Hepatocyte (in vitro differentiated cells): ENCODE measurements around the gene KCNQ2. TPM values are rescaled to one million over a fixed set of nuclear protein-coding genes. Genes with fewer than 3 reads are reported as not detected.
"Not testable (repeated sequence)": the region's sequence is repeated elsewhere in the genome, so short reads cannot be mapped to it uniquely, and the experiment has no call there.

Experiments used
- DNase-seq: peaks from one replicate; pipeline ENCODE4 v3.0.0-alpha.2; 2016; ENCODE audit warnings: low spot score
- H2AFZ ChIP-seq: fragments of 200-600 bp; sonication (generic); 2 replicates; pipeline ENCODE4 v1.6.0; 2016; ENCODE audit warnings: antibody characterized with exemption, mild to moderate bottlenecking
- H3K27ac ChIP-seq: fragments of 200-600 bp; sonication (generic); 2 replicates; pipeline ENCODE4 v1.5.1; 2016; ENCODE audit warnings: mild to moderate bottlenecking
- H3K27me3 ChIP-seq: fragments of 200-600 bp; sonication (generic); 2 replicates; pipeline ENCODE4 v1.6.1; 2016
- H3K36me3 ChIP-seq: fragments of 200-600 bp; sonication (generic); replicated peaks from 2 replicates; pipeline ENCODE4 v1.5.1; 2016; ENCODE audit warnings: low read depth; ENCODE audit not compliant: insufficient read depth
- H3K4me1 ChIP-seq: fragments of 200-600 bp; sonication (generic); 2 replicates; pipeline ENCODE4 v1.5.1; 2016; ENCODE audit warnings: mild to moderate bottlenecking, moderate library complexity; ENCODE audit not compliant: insufficient read depth
- H3K4me2 ChIP-seq: fragments of 200-600 bp; sonication (generic); 2 replicates; pipeline ENCODE4 v1.6.0; 2016
- H3K4me3 ChIP-seq: fragments of 200-600 bp; sonication (generic); 2 replicates; pipeline ENCODE4 v1.5.1; 2016; ENCODE audit warnings: mild to moderate bottlenecking
- H3K79me2 ChIP-seq: fragments of 200-600 bp; sonication (generic); 2 replicates; pipeline ENCODE4 v1.6.0; 2017; ENCODE audit warnings: mild to moderate bottlenecking
- H3K9me2 ChIP-seq: fragments of 200-600 bp; sonication (generic); replicated peaks from 2 replicates; pipeline ENCODE4 v1.6.0; 2017; ENCODE audit warnings: mild to moderate bottlenecking; ENCODE audit not compliant: insufficient read depth
- H3K9me3 ChIP-seq: fragments of 200-600 bp; sonication (generic); 2 replicates; pipeline ENCODE4 v1.5.1; 2016; ENCODE audit warnings: low read depth, mild to moderate bottlenecking
- H4K20me1 ChIP-seq: fragments of 200-600 bp; sonication (generic); 2 replicates; pipeline ENCODE4 v1.6.0; 2016; ENCODE audit warnings: mild to moderate bottlenecking; ENCODE audit not compliant: insufficient read depth, poor library complexity, severe bottlenecking
- EZH2 ChIP-seq: fragments of 200-600 bp; sonication (generic); IDR thresholded peaks from 2 replicates; pipeline ENCODE4 v1.6.1; 2016; ENCODE audit warnings: antibody characterized with exemption, mild to moderate bottlenecking, borderline replicate concordance
- EZH2phosphoT487 ChIP-seq: fragments of 200-600 bp; sonication (generic); IDR thresholded peaks from one replicate; pipeline ENCODE4 v1.6.1; 2018; ENCODE audit warnings: antibody characterized with exemption, mild to moderate bottlenecking, low read depth, moderate library complexity; ENCODE audit not compliant: unreplicated experiment, severe bottlenecking
- WGBS: methylation state at CpG from one replicate; pipeline ENCODE4 v1.1.6; 2016; ENCODE audit warnings: low lambda C conversion rate; ENCODE audit errors: missing lambda C conversion rate; 5-methylcytosine and 5-hydroxymethylcytosine counted together
- polyA plus RNA-seq: library from polyadenylated mRNA; unstranded; fragments of >200 nt; fragmentation: Nextera tagmentation; extraction: Ambion mirVana; gene quantifications from 2 replicates; pipeline ENCODE4 v1.2.1, GENCODE V29; 2016
- total RNA-seq: library from RNA; depleted of rRNA; stranded (reverse); fragments of >200 nt; gene quantifications from 2 replicates; pipeline ENCODE4 v1.2.3, GENCODE V29; 2014
- TF ChIP-seq, protein P1 (sequence below): fragments of 200-600 bp; sonication (generic); IDR thresholded peaks from 2 replicates; pipeline ENCODE4 v1.5.1; 2016; ENCODE audit warnings: antibody characterized with exemption, mild to moderate bottlenecking; ENCODE audit not compliant: poor library complexity

Gene KCNQ2
- total and polyA plus RNA-seq, 2 experiments from 2014 or later = 3.5 to 5.4 TPM

DNA sequence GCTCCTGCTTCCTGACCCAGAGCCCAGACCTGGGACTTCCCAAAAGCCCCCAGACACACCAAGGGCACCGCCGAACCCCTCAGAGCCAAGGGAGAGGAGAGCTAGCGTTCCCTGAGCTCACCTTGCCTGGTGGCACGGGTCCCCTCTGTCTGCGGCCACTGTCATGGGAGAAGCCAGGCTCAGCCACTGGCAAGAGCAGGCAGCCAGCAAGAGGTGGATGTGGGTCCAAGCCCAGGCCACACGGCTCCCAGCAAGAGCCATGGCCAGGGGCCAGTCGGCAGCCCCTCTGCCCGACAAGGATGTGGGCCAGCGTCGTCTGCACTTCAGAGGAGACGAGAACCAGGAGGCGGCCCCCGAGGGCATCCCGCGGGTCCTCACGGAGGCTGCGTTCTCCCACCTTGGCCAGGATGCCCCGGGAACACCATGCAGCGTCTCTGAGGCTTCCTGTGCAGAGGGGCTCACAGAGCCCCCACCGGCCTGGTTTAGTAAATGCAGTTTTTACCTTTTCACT lies 46.0 kb upstream of the KCNQ2 start:
- DNase-seq = no peak
- peaks cover 13% of the 10 kb centered on the region for H3K4me1 ChIP-seq
- TF ChIP-seq, protein P1, sequence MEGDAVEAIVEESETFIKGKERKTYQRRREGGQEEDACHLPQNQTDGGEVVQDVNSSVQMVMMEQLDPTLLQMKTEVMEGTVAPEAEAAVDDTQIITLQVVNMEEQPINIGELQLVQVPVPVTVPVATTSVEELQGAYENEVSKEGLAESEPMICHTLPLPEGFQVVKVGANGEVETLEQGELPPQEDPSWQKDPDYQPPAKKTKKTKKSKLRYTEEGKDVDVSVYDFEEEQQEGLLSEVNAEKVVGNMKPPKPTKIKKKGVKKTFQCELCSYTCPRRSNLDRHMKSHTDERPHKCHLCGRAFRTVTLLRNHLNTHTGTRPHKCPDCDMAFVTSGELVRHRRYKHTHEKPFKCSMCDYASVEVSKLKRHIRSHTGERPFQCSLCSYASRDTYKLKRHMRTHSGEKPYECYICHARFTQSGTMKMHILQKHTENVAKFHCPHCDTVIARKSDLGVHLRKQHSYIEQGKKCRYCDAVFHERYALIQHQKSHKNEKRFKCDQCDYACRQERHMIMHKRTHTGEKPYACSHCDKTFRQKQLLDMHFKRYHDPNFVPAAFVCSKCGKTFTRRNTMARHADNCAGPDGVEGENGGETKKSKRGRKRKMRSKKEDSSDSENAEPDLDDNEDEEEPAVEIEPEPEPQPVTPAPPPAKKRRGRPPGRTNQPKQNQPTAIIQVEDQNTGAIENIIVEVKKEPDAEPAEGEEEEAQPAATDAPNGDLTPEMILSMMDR = no peak
- TF ChIP-seq EZH2 (no peak), EZH2phosphoT487 (no peak)
- H3K9me3 ChIP-seq = no peaks in the 10 kb centered on the region
- H4K20me1 ChIP-seq = peaks cover 24% of the 10 kb centered on the region
- H3K27ac ChIP-seq = no peak overlapping the region
- H3K4me2 ChIP-seq = no peak overlapping the region
- 70% methylated on average over 19 of the region's 20 CpGs for whole genome bisulfite sequencing
- no peaks in the 10 kb centered on the region for H3K36me3 ChIP-seq
- H3K27me3 ChIP-seq = peaks cover 3% of the 10 kb centered on the region
- H3K9me2 ChIP-seq = no peaks in the 10 kb centered on the region
- H3K79me2 ChIP-seq = peaks cover 16% of the 10 kb centered on the region
- H3K4me3 ChIP-seq = no peak overlapping the region
- H2AFZ ChIP-seq = no peak overlapping the region

DNA sequence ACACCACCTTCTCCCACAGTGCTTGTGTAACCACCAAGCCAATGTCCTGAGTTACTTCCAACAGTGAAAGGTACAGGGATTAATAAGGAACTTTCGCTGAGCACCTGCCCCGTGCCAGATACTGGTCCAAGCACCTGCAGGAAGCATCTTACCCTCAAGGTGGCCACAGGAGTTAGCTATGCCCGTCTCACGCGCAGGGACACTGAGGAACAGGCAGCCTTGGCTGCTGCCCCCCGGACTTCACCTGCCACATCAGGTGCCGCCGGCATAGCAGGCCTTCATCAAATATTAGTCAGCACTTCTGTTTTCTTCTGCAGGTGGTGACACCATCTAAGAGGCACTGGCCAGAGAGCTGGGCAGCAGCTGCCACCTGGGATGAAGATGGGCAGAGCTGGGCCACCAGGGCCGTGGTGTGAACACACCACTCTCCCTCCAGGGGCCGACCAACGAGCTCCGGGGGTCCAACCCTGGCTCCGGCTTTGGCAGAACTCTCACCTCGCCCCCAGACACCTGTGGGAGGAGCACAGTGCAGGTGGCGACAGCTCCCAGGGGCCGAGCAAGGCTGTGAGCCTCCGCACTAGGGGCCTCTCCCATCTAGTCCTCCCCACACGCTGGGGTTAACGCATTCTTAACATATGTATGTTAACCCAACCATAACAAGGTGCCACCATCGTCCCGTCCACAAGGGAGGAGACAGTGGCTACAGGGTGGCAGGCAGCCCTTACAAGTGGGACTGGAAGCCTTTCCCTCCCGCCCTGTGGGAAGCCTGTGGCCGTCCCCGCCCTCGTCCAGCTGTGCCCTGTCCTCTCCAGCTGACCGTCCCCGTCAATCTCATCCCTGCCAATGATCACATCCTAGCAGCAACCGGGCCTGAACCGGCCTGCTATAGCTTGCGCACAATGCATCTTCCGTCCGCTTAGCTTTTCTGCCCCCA lies 45.2 kb upstream of the KCNQ2 start:
- Histone ChIP-seq H3K27ac (no peak overlapping the region), H3K4me1 (peaks cover 13% of the 10 kb centered on the region), H3K4me3 (no peak overlapping the region), H2AFZ (no peak overlapping the region), H3K4me2 (no peak overlapping the region), H4K20me1 (peaks cover 16% of the 10 kb centered on the region), H3K9me3 (no peaks in the 10 kb centered on the region), H3K9me2 (no peaks in the 10 kb centered on the region), H3K27me3 (peaks cover 5% of the 10 kb centered on the region), H3K36me3 (no peaks in the 10 kb centered on the region), H3K79me2 (peaks cover 16% of the 10 kb centered on the region)
- 90% methylated on average over 32 of the region's 32 CpGs for WGBS
- TF ChIP-seq, protein P1 = no peak
- no peak for TF ChIP-seq EZH2
- no peak for TF ChIP-seq EZH2phosphoT487
- no peak for DNase-seq

DNA sequence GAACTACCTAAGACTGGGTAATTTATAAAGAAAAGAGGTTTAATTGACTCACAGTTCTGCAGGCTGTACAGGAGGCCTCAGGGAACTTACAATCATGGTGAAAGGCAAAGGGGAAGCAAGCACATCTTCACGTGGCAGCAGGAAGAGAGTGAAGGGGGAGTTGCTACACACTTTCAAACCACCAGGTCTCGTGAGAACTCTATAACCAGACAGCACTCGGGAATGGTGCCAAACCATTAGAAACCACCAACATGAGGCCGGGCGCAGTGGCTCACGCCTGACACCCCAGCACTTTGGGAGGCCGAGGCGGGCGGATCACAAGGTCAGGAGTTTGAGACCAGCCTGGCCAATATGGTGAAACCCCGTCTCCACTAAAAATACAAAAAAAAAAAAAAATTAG lies 42.1 kb upstream of the KCNQ2 start:
- not testable (repeated sequence) for H3K4me2 ChIP-seq, H3K9me2 ChIP-seq, H3K4me3 ChIP-seq, H3K79me2 ChIP-seq, H3K4me1 ChIP-seq, H3K27me3 ChIP-seq, H3K27ac ChIP-seq, H4K20me1 ChIP-seq, H3K36me3 ChIP-seq, H3K9me3 ChIP-seq, DNase-seq, H2AFZ ChIP-seq
- WGBS = 86% methylated on average over 10 of the region's 10 CpGs

DNA sequence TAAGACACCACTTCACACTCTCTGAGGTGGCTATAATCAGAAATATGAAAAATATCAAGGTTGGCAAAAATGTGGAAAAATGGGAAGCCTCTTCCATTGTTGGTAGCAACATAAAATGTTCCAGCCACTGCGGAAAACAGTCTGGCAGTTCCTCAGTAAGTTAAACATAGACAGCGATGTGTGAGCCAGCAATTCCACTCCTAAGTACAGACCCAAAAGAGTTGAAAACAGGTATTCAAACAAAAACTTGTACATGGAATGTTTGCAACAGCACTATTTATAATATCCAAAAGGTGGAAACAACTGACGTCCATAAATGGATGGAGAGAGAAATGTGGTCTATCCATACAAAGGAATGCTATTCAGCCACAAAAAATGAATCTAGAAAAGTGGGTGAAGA lies 40.8 kb upstream of the KCNQ2 start:
- TF ChIP-seq EZH2phosphoT487 (no peak), EZH2 (no peak)
- TF ChIP-seq, protein P1 = no peak
- no peaks in the 10 kb centered on the region for H3K4me1 ChIP-seq
- no peak overlapping the region for H3K4me2 ChIP-seq
- H3K36me3 ChIP-seq = no peaks in the 10 kb centered on the region
- H2AFZ ChIP-seq = no peak overlapping the region
- no peak overlapping the region for H3K4me3 ChIP-seq
- H3K27me3 ChIP-seq = peaks cover 5% of the 10 kb centered on the region
- H3K9me2 ChIP-seq = no peaks in the 10 kb centered on the region
- 93% methylated on average over 3 of the region's 3 CpGs for WGBS
- no peaks in the 10 kb centered on the region for H3K79me2 ChIP-seq
- no peaks in the 10 kb centered on the region for H3K9me3 ChIP-seq
- H4K20me1 ChIP-seq = no peaks in the 10 kb centered on the region
- no peak overlapping the region for H3K27ac ChIP-seq
- DNase-seq = no peak
